GM23338 (cell line): ENCODE measurements around the gene RAPGEF5. TPM values are rescaled to one million over a fixed set of nuclear protein-coding genes. Genes with fewer than 3 reads are reported as not detected.

Experiments
- ATAC-seq: fragments of 200-7000 bp; cut with Tn5 transposase; 3 replicates; pipeline ENCODE4 v1.9.1; 2020
- DNase-seq: peaks from one replicate; pipeline ENCODE4 v3.0.0-alpha.2; 2015; ENCODE audit warnings: low spot score
- H2AFZ ChIP-seq: fragments of 200-600 bp; sonication (generic); 2 replicates; pipeline ENCODE4 v1.8.0; 2016; ENCODE audit warnings: antibody characterized with exemption, mild to moderate bottlenecking, moderate library complexity
- H3F3A ChIP-seq: fragments of 200-600 bp; sonication (generic); replicated peaks from 2 replicates; pipeline ENCODE4 v1.8.0; 2017; ENCODE audit warnings: antibody characterized with exemption, mixed run types, low read depth
- H3K27ac ChIP-seq: fragments of 200-600 bp; sonication (generic); 2 replicates; pipeline ENCODE4 v1.6.1; 2016; ENCODE audit warnings: low read depth
- H3K27me3 ChIP-seq: fragments of 200-600 bp; sonication (generic); 2 replicates; pipeline ENCODE4 v1.8.0; 2016; ENCODE audit warnings: mild to moderate bottlenecking, mixed run types, moderate library complexity; ENCODE audit not compliant: insufficient read depth
- H3K36me3 ChIP-seq: fragments of 200-600 bp; sonication (generic); 2 replicates; pipeline ENCODE4 v1.8.0; 2016; ENCODE audit warnings: mild to moderate bottlenecking; ENCODE audit not compliant: insufficient read depth
- H3K4me1 ChIP-seq: fragments of 200-600 bp; sonication (generic); 2 replicates; pipeline ENCODE4 v1.8.0; 2016; ENCODE audit warnings: mild to moderate bottlenecking, moderate library complexity; ENCODE audit not compliant: insufficient read depth
- H3K4me2 ChIP-seq: fragments of 200-600 bp; sonication (generic); 2 replicates; pipeline ENCODE4 v1.7.1; 2017; ENCODE audit warnings: mixed run types
- H3K4me3 ChIP-seq: fragments of 200-600 bp; sonication (generic); 2 replicates; pipeline ENCODE4 v1.6.1; 2016; ENCODE audit warnings: mixed run types
- H3K79me2 ChIP-seq: fragments of 200-600 bp; sonication (generic); replicated peaks from 2 replicates; pipeline ENCODE4 v1.8.0; 2017; ENCODE audit warnings: mild to moderate bottlenecking; ENCODE audit not compliant: insufficient read depth
- H3K9me2 ChIP-seq: fragments of 200-600 bp; sonication (generic); 2 replicates; pipeline ENCODE4 v1.8.0; 2017; ENCODE audit not compliant: insufficient read depth
- H4K20me1 ChIP-seq: fragments of 200-600 bp; sonication (generic); replicated peaks from 2 replicates; pipeline ENCODE4 v1.8.0; 2017; ENCODE audit warnings: mild to moderate bottlenecking; ENCODE audit not compliant: insufficient read depth
- H3K27ac Mint-ChIP-seq: 2 replicates; pipeline ENCODE4 v1.8.0; 2020; ENCODE audit warnings: inconsistent platforms, mild to moderate bottlenecking, moderate library complexity, mixed read lengths
- H3K27me3 Mint-ChIP-seq: 3 replicates; pipeline ENCODE4 v1.8.0; 2022; ENCODE audit warnings: low read depth, mild to moderate bottlenecking, moderate library complexity, mixed read lengths, inconsistent platforms; ENCODE audit not compliant: insufficient read depth, poor library complexity
- H3K36me3 Mint-ChIP-seq: 3 replicates; pipeline ENCODE4 v1.8.0; 2021; ENCODE audit warnings: low read depth, mild to moderate bottlenecking, inconsistent platforms, moderate library complexity, mixed read lengths
- H3K4me1 Mint-ChIP-seq: 3 replicates; pipeline ENCODE4 v1.8.0; 2020; ENCODE audit warnings: mild to moderate bottlenecking, inconsistent platforms, mixed read lengths
- H3K4me3 Mint-ChIP-seq: 3 replicates; pipeline ENCODE4 v1.8.0; 2021; ENCODE audit warnings: moderate library complexity, mild to moderate bottlenecking, inconsistent platforms, mixed read lengths
- H3K9me3 Mint-ChIP-seq: 3 replicates; pipeline ENCODE4 v1.8.0; 2020; ENCODE audit warnings: moderate library complexity, mild to moderate bottlenecking, inconsistent platforms, mixed read lengths
- CREB1 ChIP-seq: fragments of 250-450 bp; sonication (Bioruptor Pico); IDR thresholded peaks from 2 replicates; pipeline ENCODE4 v1.5.0; 2020; ENCODE audit warnings: low read depth, mild to moderate bottlenecking, moderate library complexity
- CTCF ChIP-seq, 2 experiments: fragments of 200-600 bp in 1 of 2; sonication (generic) in 1 of 2; conservative IDR thresholded peaks; 2 replicates each; pipeline versions ENCODE4 v1.5.1 to v1.6.1; 2016 to 2017; ENCODE audit warnings: antibody characterized with exemption in 2 of 2, low read depth in 2 of 2, mild to moderate bottlenecking in 2 of 2, moderate library complexity in 1 of 2
- JUNB ChIP-seq: IDR thresholded peaks from one replicate; pipeline ENCODE4 v1.6.1; 2016; ENCODE audit warnings: antibody characterized with exemption; ENCODE audit not compliant: unreplicated experiment
- REST ChIP-seq: IDR thresholded peaks from one replicate; pipeline ENCODE4 v1.6.1; 2018; ENCODE audit warnings: antibody characterized with exemption; ENCODE audit not compliant: unreplicated experiment
- STAT1 ChIP-seq: IDR thresholded peaks from one replicate; pipeline ENCODE4 v1.6.1; 2016; ENCODE audit warnings: antibody characterized with exemption; ENCODE audit not compliant: unreplicated experiment
- polyA plus RNA-seq: library from polyadenylated mRNA; unstranded; fragments of >200 nt; fragmentation: Nextera tagmentation; extraction: Ambion mirVana; gene quantifications from 2 replicates; pipeline ENCODE4 v1.2.1, GENCODE V29; 2016
- total RNA-seq: library from RNA; depleted of rRNA; stranded (reverse); fragments of >200 nt; shearing (Covaris generic); gene quantifications from 2 replicates; pipeline ENCODE4 v1.2.3, GENCODE V29; 2014
- TF ChIP-seq, protein P1 (sequence below): IDR thresholded peaks from 2 replicates; pipeline ENCODE4 v1.6.1; 2016; ENCODE audit warnings: antibody characterized with exemption

The RAPGEF5 gene
- total and polyA plus RNA-seq, 2 experiments from 2014 or later: 6.3 to 13.1 TPM

DNA sequence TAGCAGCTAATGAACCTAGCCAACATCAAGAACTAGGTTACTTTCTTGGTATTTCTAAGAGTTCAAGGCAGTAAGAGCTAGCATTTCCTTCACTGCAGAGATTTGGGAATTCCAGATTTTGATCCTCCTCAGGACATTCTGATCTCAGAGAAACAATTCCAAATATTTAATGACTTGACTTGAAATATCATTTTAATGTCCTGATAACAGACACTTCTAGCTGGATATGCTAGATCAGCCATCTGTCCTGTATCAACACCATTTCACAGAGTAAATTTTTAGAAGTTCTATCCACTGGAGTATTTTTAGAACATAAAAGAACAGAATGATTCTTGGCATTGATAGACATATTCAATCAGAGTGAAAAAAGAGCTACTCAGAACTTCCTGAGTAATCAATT, 151.3 kb downstream of the RAPGEF5 start:
- Histone ChIP-seq H3F3A (no peaks in the 10 kb centered on the region), H2AFZ (no peak overlapping the region), H3K79me2 (no peaks in the 10 kb centered on the region), H3K4me2 (no peak overlapping the region), H3K9me2 (no peaks in the 10 kb centered on the region), H3K36me3 (no peaks in the 10 kb centered on the region), H3K27ac (no peak overlapping the region), H3K4me1 (no peaks in the 10 kb centered on the region), H4K20me1 (no peaks in the 10 kb centered on the region), H3K27me3 (no peaks in the 10 kb centered on the region), H3K4me3 (no peak overlapping the region)
- H3K4me3 Mint-ChIP-seq: no peak overlapping the region
- no peaks in the 10 kb centered on the region for H3K36me3 Mint-ChIP-seq
- H3K4me1 Mint-ChIP-seq: 0 out of 3 replicates have a peak, but pooled peaks cover 2% of the 10 kb centered on the region
- no peaks in the 10 kb centered on the region for H3K27me3 Mint-ChIP-seq
- DNase-seq: no peak
- no peaks in the 10 kb centered on the region for H3K9me3 Mint-ChIP-seq
- TF ChIP-seq STAT1 (no peak), CTCF (conservative IDR thresholded peaks at IDR 0.05; ENCODE audit: low read depth in 2 of 2) (no peak), CREB1 (CRISPR knock-in tag) (no peak)
- TF ChIP-seq, protein P1, sequence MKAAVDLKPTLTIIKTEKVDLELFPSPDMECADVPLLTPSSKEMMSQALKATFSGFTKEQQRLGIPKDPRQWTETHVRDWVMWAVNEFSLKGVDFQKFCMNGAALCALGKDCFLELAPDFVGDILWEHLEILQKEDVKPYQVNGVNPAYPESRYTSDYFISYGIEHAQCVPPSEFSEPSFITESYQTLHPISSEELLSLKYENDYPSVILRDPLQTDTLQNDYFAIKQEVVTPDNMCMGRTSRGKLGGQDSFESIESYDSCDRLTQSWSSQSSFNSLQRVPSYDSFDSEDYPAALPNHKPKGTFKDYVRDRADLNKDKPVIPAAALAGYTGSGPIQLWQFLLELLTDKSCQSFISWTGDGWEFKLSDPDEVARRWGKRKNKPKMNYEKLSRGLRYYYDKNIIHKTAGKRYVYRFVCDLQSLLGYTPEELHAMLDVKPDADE: no peak
- no peak overlapping the region for H3K27ac Mint-ChIP-seq
- ATAC-seq: no peak

DNA sequence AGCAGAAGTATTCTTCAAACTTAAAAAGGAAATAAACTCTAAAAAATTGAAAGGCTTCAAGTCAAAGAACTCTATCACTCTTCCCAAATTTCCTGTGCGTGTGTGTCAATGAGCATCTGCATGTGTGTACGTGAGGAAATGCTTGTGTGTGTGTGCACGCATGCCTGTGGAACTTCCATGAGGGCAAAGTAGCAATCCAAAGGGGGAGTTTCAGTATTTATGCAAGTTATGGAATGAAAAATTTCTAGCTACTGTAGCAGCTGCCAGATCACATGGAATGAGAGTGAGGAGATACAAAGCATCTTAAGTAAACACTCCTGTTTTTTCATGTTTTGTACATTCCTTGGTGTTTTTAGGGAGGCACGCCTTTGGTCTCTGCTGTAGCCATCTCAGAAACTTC, 152.6 kb downstream of the RAPGEF5 start:
- no peak for ATAC-seq
- no peak overlapping the region for H3K4me2 ChIP-seq
- H3K27ac ChIP-seq: no peak overlapping the region
- no peaks in the 10 kb centered on the region for H3K9me2 ChIP-seq
- no peak overlapping the region for H3K4me3 ChIP-seq
- H3K27me3 ChIP-seq: peaks cover 4% of the 10 kb centered on the region; the same call in 1 of the 2 replicates
- no peaks in the 10 kb centered on the region for H3K79me2 ChIP-seq
- Mint-ChIP-seq H3K4me1 (0 out of 3 replicates have a peak, but pooled peaks cover 2% of the 10 kb centered on the region), H3K36me3 (no peaks in the 10 kb centered on the region), H3K4me3 (no peak overlapping the region), H3K27ac (no peak overlapping the region), H3K9me3 (no peaks in the 10 kb centered on the region), H3K27me3 (no peaks in the 10 kb centered on the region)
- H3K36me3 ChIP-seq: no peaks in the 10 kb centered on the region
- H4K20me1 ChIP-seq: no peaks in the 10 kb centered on the region
- no peaks in the 10 kb centered on the region for H3K4me1 ChIP-seq
- H2AFZ ChIP-seq: no peak overlapping the region
- no peaks in the 10 kb centered on the region for H3F3A ChIP-seq
- no peak for DNase-seq
- TF ChIP-seq, protein P1: no peak
- TF ChIP-seq JUNB (no peak), REST (no peak), STAT1 (no peak), CTCF (conservative IDR thresholded peaks at IDR 0.05; ENCODE audit: low read depth in 2 of 2) (no peak)
